ENCODE measurements around the gene KLKB1.
"Not testable (repeated sequence)": the region's sequence is repeated elsewhere in the genome, so short reads cannot be mapped to it uniquely, and the experiment has no call there.

Gene KLKB1

GRCh38 chr4:186227744-186228513, 622 bp downstream of the KLKB1 start:
- DNase-seq = no peak

- DNase-seq = no peak
Observed at GRCh38 chr4:186228514-186228894, 1.2 kb downstream of the KLKB1 start.

GRCh38 chr4:186234367-186234766, 7.1 kb downstream of the KLKB1 start:
- no peak for DNase-seq

- no peak for DNase-seq
Observed at GRCh38 chr4:186236126-186236525, 8.8 kb downstream of the KLKB1 start.

GRCh38 chr4:186240452-186240847, 13.1 kb downstream of the KLKB1 start:
- DNase-seq = no peak

GRCh38 chr4:186240848-186241491, 13.7 kb downstream of the KLKB1 start:
- DNase-seq = no peak

GRCh38 chr4:186241616-186242015, 14.3 kb downstream of the KLKB1 start:
- DNase-seq = no peak

GRCh38 chr4:186242031-186242430, 14.7 kb downstream of the KLKB1 start:
- not testable (repeated sequence) for DNase-seq

- no peak for DNase-seq
Observed at GRCh38 chr4:186243331-186243730, 16.0 kb downstream of the KLKB1 start.

- DNase-seq = no peak
Observed at GRCh38 chr4:186244835-186245234, 17.5 kb downstream of the KLKB1 start.

- DNase-seq = not testable (repeated sequence)
Observed at GRCh38 chr4:186247062-186247752, 19.9 kb downstream of the KLKB1 start.

GRCh38 chr4:186248643-186249042, 21.3 kb downstream of the KLKB1 start:
- DNase-seq = no peak

GRCh38 chr4:186249785-186250754, 22.8 kb downstream of the KLKB1 start:
- DNase-seq = no peak

GRCh38 chr4:186250760-186251159, 23.5 kb downstream of the KLKB1 start:
- no peak for DNase-seq

GRCh38 chr4:186255122-186255521, 27.8 kb downstream of the KLKB1 start:
- no peak for DNase-seq

GRCh38 chr4:186258216-186258811, 31.0 kb downstream of the KLKB1 start:
- DNase-seq = no peak

GRCh38 chr4:186260117-186260503, 32.8 kb downstream of the KLKB1 start:
- no peak for DNase-seq

- no peak for DNase-seq
Observed at GRCh38 chr4:186260504-186261448, 33.5 kb downstream of the KLKB1 start.

- DNase-seq = no peak
Observed at GRCh38 chr4:186264660-186265059, 37.4 kb downstream of the KLKB1 start.

GRCh38 chr4:186265250-186265649, 37.9 kb downstream of the KLKB1 start:
- not testable (repeated sequence) for DNase-seq
